HG02642 (cell line): Measurements from ENCODE around the gene ZNRF3.

Experiments used
- ATAC-seq: cut with Tn5 transposase; IDR thresholded peaks from one replicate; pipeline ENCODE4 v1.9.1; 2021; ENCODE audit warnings: mild to moderate bottlenecking; ENCODE audit not compliant: unreplicated experiment, poor library complexity

ZNRF3 gene

GRCh38 chr22:28978863-28979796 lies 95.8 kb downstream of the ZNRF3 start:
- ATAC-seq, result no peak

GRCh38 chr22:28980326-28980725 lies 97.0 kb downstream of the ZNRF3 start:
- ATAC-seq, result no peak

- no peak for ATAC-seq
Measured at GRCh38 chr22:28981818-28982499, 98.6 kb downstream of the ZNRF3 start.

GRCh38 chr22:28983190-28983589 lies 99.8 kb downstream of the ZNRF3 start:
- ATAC-seq, result no peak

GRCh38 chr22:28983788-28984441 lies 100.5 kb downstream of the ZNRF3 start:
- no peak for ATAC-seq

GRCh38 chr22:28984482-28985158 lies 101.2 kb downstream of the ZNRF3 start:
- ATAC-seq, result no peak

GRCh38 chr22:28985581-28986290 lies 102.4 kb downstream of the ZNRF3 start:
- no peak for ATAC-seq

GRCh38 chr22:28986366-28986765 lies 103.0 kb downstream of the ZNRF3 start:
- no peak for ATAC-seq

- no peak for ATAC-seq
Measured at GRCh38 chr22:28988457-28988856, 105.1 kb downstream of the ZNRF3 start.

- no peak for ATAC-seq
Measured at GRCh38 chr22:28989035-28989464, 105.7 kb downstream of the ZNRF3 start.

GRCh38 chr22:28989484-28989883 lies 106.1 kb downstream of the ZNRF3 start:
- no peak for ATAC-seq

- no peak for ATAC-seq
Measured at GRCh38 chr22:28989912-28990311, 106.5 kb downstream of the ZNRF3 start.

- no peak for ATAC-seq
Measured at GRCh38 chr22:28992565-28993356, 109.4 kb downstream of the ZNRF3 start.

- ATAC-seq, result no peak
Measured at GRCh38 chr22:28994522-28994921, 111.2 kb downstream of the ZNRF3 start.

- no peak for ATAC-seq
Measured at GRCh38 chr22:28995551-28995950, 112.2 kb downstream of the ZNRF3 start.

GRCh38 chr22:28997342-28997741 lies 114.0 kb downstream of the ZNRF3 start:
- no peak for ATAC-seq

- no peak for ATAC-seq
Measured at GRCh38 chr22:28998681-28999080, 115.3 kb downstream of the ZNRF3 start.

- ATAC-seq, result no peak
Measured at GRCh38 chr22:28999510-28999909, 116.1 kb downstream of the ZNRF3 start.

GRCh38 chr22:28999919-29000556 lies 116.7 kb downstream of the ZNRF3 start:
- ATAC-seq, result no peak
